Stimulated activated CD8-positive, alpha-beta memory T cell treated with anti-CD3 and anti-CD28 coated beads, Interleukin-2, amount 100 ng/mL, for 1 hour (primary cell): ENCODE data around the gene CACNA2D3.
"Not testable (repeated sequence)": the region's sequence is repeated elsewhere in the genome, so short reads cannot be mapped to it uniquely, and the experiment has no call there.

Experiments
- DNase-seq, 2 donors: peaks; one replicate each; pipeline ENCODE4 v3.0.0-alpha.2; 2020; ENCODE audit warnings: low read depth in 2 of 2

The CACNA2D3 gene

GRCh38 chr3:54458357-54458756 is 336.0 kb downstream of the CACNA2D3 start:
- DNase-seq: no peak

GRCh38 chr3:54464554-54464953 is 342.2 kb downstream of the CACNA2D3 start:
- not testable (repeated sequence) for DNase-seq

GRCh38 chr3:54476891-54477290 is 354.5 kb downstream of the CACNA2D3 start:
- no peak for DNase-seq

GRCh38 chr3:54481606-54482365 is 359.4 kb downstream of the CACNA2D3 start:
- no peak for DNase-seq

GRCh38 chr3:54484334-54484733 is 362.0 kb downstream of the CACNA2D3 start:
- DNase-seq: no peak

- DNase-seq: no peak
Measured at GRCh38 chr3:54486317-54486716, 364.0 kb downstream of the CACNA2D3 start.

- DNase-seq: no peak
Measured at GRCh38 chr3:54488297-54488696, 365.9 kb downstream of the CACNA2D3 start.

- DNase-seq: no peak
Measured at GRCh38 chr3:54494209-54494608, 371.9 kb downstream of the CACNA2D3 start.

- no peak for DNase-seq
Measured at GRCh38 chr3:54506603-54507002, 384.3 kb downstream of the CACNA2D3 start.

GRCh38 chr3:54507876-54508460 is 385.6 kb downstream of the CACNA2D3 start:
- DNase-seq: no peak

- no peak for DNase-seq
Measured at GRCh38 chr3:54510506-54510905, 388.2 kb downstream of the CACNA2D3 start.

- no peak for DNase-seq
Measured at GRCh38 chr3:54511766-54512365, 389.5 kb downstream of the CACNA2D3 start.

GRCh38 chr3:54514006-54514405 is 391.7 kb downstream of the CACNA2D3 start:
- DNase-seq: no peak

GRCh38 chr3:54514416-54514815 is 392.1 kb downstream of the CACNA2D3 start:
- no peak for DNase-seq

GRCh38 chr3:54515441-54516213 is 393.3 kb downstream of the CACNA2D3 start:
- no peak for DNase-seq

GRCh38 chr3:54517424-54517823 is 395.1 kb downstream of the CACNA2D3 start:
- DNase-seq: no peak

- DNase-seq: no peak
Measured at GRCh38 chr3:54518011-54518675, 395.8 kb downstream of the CACNA2D3 start.

GRCh38 chr3:54519493-54519892 is 397.1 kb downstream of the CACNA2D3 start:
- DNase-seq: no peak

- no peak for DNase-seq
Measured at GRCh38 chr3:54520060-54520459, 397.7 kb downstream of the CACNA2D3 start.

GRCh38 chr3:54527521-54527920 is 405.2 kb downstream of the CACNA2D3 start:
- DNase-seq: no peak

- no peak for DNase-seq
Measured at GRCh38 chr3:54527953-54528352, 405.6 kb downstream of the CACNA2D3 start.

GRCh38 chr3:54528668-54529067 is 406.3 kb downstream of the CACNA2D3 start:
- no peak for DNase-seq
